Colonic mucosa (tissue), 4 donors: ENCODE measurements around the gene UNC50. TPM values are rescaled to one million over a fixed set of nuclear protein-coding genes. Genes with fewer than 3 reads are reported as not detected.

Experiments
- DNase-seq: peaks from one replicate; pipeline ENCODE4 v3.0.0-alpha.2; 2020
- H3K27ac ChIP-seq: fragments of 200-600 bp; one replicate; pipeline ENCODE4 v1.8.0; 2021
- H3K27me3 ChIP-seq: fragments of 200-600 bp; one replicate; pipeline ENCODE4 v1.8.0; 2021
- H3K36me3 ChIP-seq: fragments of 200-600 bp; one replicate; pipeline ENCODE4 v1.8.0; 2021
- H3K4me1 ChIP-seq: fragments of 200-600 bp; one replicate; pipeline ENCODE4 v1.8.0; 2021; ENCODE audit warnings: mild to moderate bottlenecking
- H3K4me3 ChIP-seq: fragments of 200-600 bp; one replicate; pipeline ENCODE4 v1.8.0; 2021
- H3K9ac ChIP-seq, 2 donors: one replicate each; pipeline ENCODE4 v1.7.0; 2013; ENCODE audit warnings: control low read depth in 2 of 2, low read depth in 2 of 2, low read length in 2 of 2
- H3K9me3 ChIP-seq: fragments of 200-600 bp; one replicate; pipeline ENCODE4 v1.8.0; 2021
- intact Hi-C: fragments of 100-400 bp; cut with DNase I; formaldehyde crosslinking; loops from one replicate; pipeline ENCODE4 v1.14.1; 2022
- total RNA-seq, 2 donors: library from RNA; stranded (reverse); fragmentation: NEBNext Ultra II Directional in 1 of 2; extraction: Animal tissue kit (Norgen Biotek cat#: 25700) in 1 of 2; gene quantifications; one replicate each; pipeline ENCODE4 v1.2.1, GENCODE V29; 2021
- TF ChIP-seq, protein P1 (sequence below): fragments of 200-600 bp; IDR thresholded peaks from one replicate; pipeline ENCODE4 v1.8.0; 2022; ENCODE audit warnings: antibody characterized with exemption, mild to moderate bottlenecking
- donor health status: healthy.
- donor health status: DM: no; HTN: no; CAD: no.
- donor health status: DM: no; HTN: no; CAD: no.

UNC50 gene
- total RNA-seq, 2 donors from 2014 or later, result 29.9 to 30.8 TPM

DNA sequence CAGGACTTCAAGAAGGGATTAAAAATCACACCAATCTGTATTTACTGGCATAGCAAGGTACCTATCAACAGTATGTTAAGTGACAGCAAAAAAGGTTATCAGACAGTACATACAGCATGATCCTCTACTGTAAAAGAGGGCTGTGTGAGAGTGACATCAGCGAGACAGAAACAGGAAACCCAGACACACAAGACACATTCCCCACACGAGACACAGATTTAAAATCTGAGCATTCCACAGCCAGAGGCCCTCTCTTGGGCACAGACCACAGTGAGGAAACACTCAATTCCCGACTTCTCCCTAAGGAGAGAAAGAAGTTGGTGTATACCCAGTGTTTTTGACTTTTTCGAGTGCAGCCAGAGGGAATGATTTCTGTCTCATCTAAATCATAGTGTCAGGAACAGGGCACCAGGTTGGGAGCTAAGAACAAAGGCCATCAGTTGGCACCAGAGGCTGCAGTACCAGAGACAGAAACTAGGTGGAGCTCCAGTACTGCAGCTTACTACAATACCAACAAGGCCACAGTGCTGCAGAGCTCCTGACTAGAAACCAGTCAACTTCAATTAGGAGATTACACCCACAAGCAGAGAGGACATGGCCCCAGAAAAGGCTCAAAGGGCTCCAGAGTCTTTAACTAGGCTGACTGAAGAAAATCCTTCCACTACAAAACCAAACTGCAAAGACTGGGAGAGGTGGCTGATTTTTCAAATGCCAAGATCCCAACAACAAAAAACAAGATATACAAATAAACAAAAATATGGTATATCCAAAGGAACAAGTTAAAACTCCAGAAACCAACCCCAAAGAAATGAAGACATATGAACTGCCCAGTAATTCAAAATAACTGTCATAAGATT, 41.0 kb downstream of the UNC50 start:
- Histone ChIP-seq H3K27ac (no peak overlapping the region), H3K9ac (peak overlapping the region in 1 of 2 donors; percentile 9), H3K4me1 (no peaks in the 10 kb centered on the region), H3K9me3 (no peaks in the 10 kb centered on the region), H3K27me3 (no peaks in the 10 kb centered on the region), H3K36me3 (no peaks in the 10 kb centered on the region), H3K4me3 (no peak overlapping the region)
- intact Hi-C loops, result loop anchor here (2.0 to 10.0 kb wide), 2 partner anchors 187 to 415 kb away; no protein-coding TSS in a partner anchor
- TF ChIP-seq, protein P1, sequence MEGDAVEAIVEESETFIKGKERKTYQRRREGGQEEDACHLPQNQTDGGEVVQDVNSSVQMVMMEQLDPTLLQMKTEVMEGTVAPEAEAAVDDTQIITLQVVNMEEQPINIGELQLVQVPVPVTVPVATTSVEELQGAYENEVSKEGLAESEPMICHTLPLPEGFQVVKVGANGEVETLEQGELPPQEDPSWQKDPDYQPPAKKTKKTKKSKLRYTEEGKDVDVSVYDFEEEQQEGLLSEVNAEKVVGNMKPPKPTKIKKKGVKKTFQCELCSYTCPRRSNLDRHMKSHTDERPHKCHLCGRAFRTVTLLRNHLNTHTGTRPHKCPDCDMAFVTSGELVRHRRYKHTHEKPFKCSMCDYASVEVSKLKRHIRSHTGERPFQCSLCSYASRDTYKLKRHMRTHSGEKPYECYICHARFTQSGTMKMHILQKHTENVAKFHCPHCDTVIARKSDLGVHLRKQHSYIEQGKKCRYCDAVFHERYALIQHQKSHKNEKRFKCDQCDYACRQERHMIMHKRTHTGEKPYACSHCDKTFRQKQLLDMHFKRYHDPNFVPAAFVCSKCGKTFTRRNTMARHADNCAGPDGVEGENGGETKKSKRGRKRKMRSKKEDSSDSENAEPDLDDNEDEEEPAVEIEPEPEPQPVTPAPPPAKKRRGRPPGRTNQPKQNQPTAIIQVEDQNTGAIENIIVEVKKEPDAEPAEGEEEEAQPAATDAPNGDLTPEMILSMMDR, result peak; percentile 98
- peak; percentile 89 for DNase-seq

DNA sequence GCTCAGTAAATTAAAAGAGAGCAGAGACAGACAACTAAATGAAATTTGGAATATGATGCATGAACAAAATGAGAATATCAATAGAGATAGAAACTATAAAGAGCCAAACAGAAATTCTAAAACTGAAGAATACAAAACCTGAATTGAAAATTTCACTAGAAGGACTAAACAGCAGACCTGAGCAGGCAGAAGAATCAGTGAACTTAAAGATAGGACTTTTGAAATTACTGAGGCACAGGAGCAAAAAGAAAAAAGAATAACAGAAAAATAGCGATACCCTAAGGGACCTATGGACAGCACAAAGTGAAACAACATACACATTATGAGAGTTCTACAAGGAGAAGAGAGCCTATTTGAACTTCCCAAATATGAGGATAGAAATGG, 41.6 kb downstream of the UNC50 start:
- intact Hi-C loops, result loop anchor here (2.0 to 10.0 kb wide), 3 partner anchors 75 to 415 kb away; no protein-coding TSS in a partner anchor
- Histone ChIP-seq H3K36me3 (no peaks in the 10 kb centered on the region), H3K4me1 (no peaks in the 10 kb centered on the region), H3K27me3 (no peaks in the 10 kb centered on the region), H3K9ac (no peak overlapping the region), H3K9me3 (no peaks in the 10 kb centered on the region), H3K4me3 (no peak overlapping the region), H3K27ac (no peak overlapping the region)
- TF ChIP-seq, protein P1, result no peak
- no peak for DNase-seq

DNA sequence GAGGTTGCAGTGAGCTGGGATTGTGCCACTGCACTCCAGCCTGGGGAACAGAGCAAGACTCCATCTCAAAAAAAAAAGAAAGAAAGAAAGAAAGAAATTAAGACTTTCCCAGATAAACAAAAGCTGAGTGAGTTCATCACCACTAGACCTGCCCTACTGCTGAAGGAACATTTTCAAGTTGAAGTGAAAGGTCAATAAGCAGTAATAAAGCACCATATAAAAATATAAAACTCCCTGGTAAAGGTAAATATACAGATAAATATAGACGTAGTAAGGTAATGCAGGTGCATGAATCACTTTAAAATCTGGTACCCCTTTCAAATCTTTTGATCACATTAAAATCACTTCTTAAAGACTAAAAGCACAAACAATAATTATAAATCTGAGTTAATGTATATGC, 42.6 kb downstream of the UNC50 start:
- DNase-seq, result no peak
- Histone ChIP-seq H3K27me3 (no peaks in the 10 kb centered on the region), H3K9me3 (no peaks in the 10 kb centered on the region), H3K36me3 (no peaks in the 10 kb centered on the region), H3K27ac (no peak overlapping the region), H3K4me3 (no peak overlapping the region), H3K4me1 (no peaks in the 10 kb centered on the region), H3K9ac (no peak overlapping the region)
- intact Hi-C loops, result loop anchor here (10.0 kb wide), 1 partner anchor 74 kb away; no protein-coding TSS in a partner anchor
- TF ChIP-seq, protein P1, result no peak

DNA sequence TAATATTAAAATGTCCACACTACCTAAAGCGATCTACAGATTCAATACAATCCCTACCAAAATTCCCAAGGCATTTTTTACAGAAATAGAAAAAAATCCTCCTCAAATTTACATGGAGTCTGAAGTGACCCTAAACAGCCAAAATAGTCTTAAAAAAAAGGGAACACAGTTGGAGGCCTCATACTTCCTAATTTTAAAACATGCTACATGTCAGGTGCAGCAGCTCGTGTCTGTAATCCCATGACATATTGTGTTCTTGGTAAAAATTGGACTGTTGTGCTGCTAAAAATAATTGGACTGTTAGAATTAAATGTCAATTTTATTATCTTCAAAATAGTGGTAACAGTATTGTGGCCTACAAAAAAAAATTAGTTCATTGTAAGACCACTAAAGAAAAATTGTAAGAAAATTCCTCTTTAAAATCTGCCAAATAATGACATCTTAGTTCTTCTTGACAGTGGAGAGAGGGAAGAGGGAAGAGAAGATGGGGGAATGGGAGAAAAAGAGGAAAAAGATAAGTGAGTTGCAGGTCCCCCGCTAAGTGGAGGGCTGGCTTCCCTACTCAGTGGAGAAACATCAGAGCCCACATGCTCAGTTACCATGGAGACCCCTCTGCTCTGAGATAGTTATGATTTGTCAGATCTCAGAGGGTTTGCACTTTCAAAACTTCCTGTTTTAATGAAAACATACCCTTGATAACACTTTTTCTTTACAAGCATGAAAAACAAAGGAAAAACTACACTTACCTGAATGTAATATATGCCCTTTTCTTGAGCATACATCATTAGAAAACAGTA, 46.5 kb downstream of the UNC50 start:
- TF ChIP-seq, protein P1, result no peak
- Histone ChIP-seq H3K27me3 (no peaks in the 10 kb centered on the region), H3K9ac (no peak overlapping the region), H3K4me3 (no peak overlapping the region), H3K4me1 (no peaks in the 10 kb centered on the region), H3K36me3 (no peaks in the 10 kb centered on the region), H3K27ac (no peak overlapping the region), H3K9me3 (no peaks in the 10 kb centered on the region)
- intact Hi-C loops, result loop anchor here (10.0 kb wide), 1 partner anchor 70 kb away; no protein-coding TSS in a partner anchor
- DNase-seq, result no peak

DNA sequence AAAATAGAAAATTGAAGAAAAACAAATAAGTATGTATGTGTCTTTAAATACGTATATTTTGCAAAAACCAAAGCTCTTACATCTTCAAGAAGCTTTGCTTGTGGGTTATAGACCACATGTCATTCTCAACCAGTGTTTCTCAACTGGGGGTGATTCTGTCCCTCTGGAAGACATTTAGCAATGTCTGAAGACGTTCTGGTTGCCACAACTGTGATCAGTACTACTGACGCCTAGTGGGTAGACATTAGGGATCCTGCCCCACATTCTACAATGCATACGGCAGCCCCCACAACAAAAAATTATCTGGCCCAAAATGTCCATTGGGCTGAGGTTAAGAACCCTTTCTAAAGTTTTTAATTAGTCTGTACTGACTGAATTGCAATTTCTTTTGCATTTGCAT, 48.4 kb downstream of the UNC50 start:
- H3K4me1 ChIP-seq, result no peaks in the 10 kb centered on the region
- H3K27me3 ChIP-seq, result no peaks in the 10 kb centered on the region
- TF ChIP-seq, protein P1, result no peak
- H3K4me3 ChIP-seq, result no peak overlapping the region
- no peak overlapping the region for H3K9ac ChIP-seq
- H3K36me3 ChIP-seq, result no peaks in the 10 kb centered on the region
- H3K9me3 ChIP-seq, result no peaks in the 10 kb centered on the region
- intact Hi-C loops, result loop anchor here (10.0 kb wide), 1 partner anchor 68 kb away; no protein-coding TSS in a partner anchor
- no peak for DNase-seq
- no peak overlapping the region for H3K27ac ChIP-seq
